ENCODE results near the gene BHLHA15.

BHLHA15 gene

GRCh38 chr7:98170966-98171365, 40.3 kb upstream of the BHLHA15 start:
- DNase-seq (ENCODE audit: low read depth, low spot score) = no peak
- H3K27ac ChIP-seq (ENCODE audit: low read length) = no peak overlapping the region
- H3K4me1 ChIP-seq (ENCODE audit: control insufficient read depth, insufficient read depth, low read length) = no peaks in the 10 kb centered on the region
- H3K27me3 ChIP-seq (ENCODE audit: control insufficient read depth, insufficient read depth, low read length) = no peaks in the 10 kb centered on the region
- H3K9me3 ChIP-seq (ENCODE audit: control insufficient read depth, insufficient read depth, low read length) = no peaks in the 10 kb centered on the region
- H3K4me3 ChIP-seq (ENCODE audit: low read length) = no peak overlapping the region
- H3K36me3 ChIP-seq (ENCODE audit: control insufficient read depth, insufficient read depth, low read length) = peaks cover 3% of the 10 kb centered on the region
- WGBS (ENCODE audit: insufficient coverage, insufficient read length) = no CpG with 5 or more reads among the region's 8 CpGs

- no peaks in the 10 kb centered on the region for H3K9me3 ChIP-seq (ENCODE audit: control insufficient read depth, insufficient read depth, low read length)
- DNase-seq (ENCODE audit: low read depth, low spot score) = no peak
- H3K27me3 ChIP-seq (ENCODE audit: control insufficient read depth, insufficient read depth, low read length) = no peaks in the 10 kb centered on the region
- no CpG with 5 or more reads among the region's 24 CpGs for WGBS (ENCODE audit: insufficient coverage, insufficient read length)
- H3K4me3 ChIP-seq (ENCODE audit: low read length) = no peak overlapping the region
- no peaks in the 10 kb centered on the region for H3K4me1 ChIP-seq (ENCODE audit: control insufficient read depth, insufficient read depth, low read length)
- peaks cover 3% of the 10 kb centered on the region for H3K36me3 ChIP-seq (ENCODE audit: control insufficient read depth, insufficient read depth, low read length)
- H3K27ac ChIP-seq (ENCODE audit: low read length) = no peak overlapping the region
These were observed 39.8 kb upstream of the BHLHA15 start for GRCh38 chr7:98171449-98171848.

- peaks cover 3% of the 10 kb centered on the region for H3K36me3 ChIP-seq (ENCODE audit: control insufficient read depth, insufficient read depth, low read length)
- 0 out of 2 replicates have a peak, but pooled peaks cover 1% of the 10 kb centered on the region for H3K4me1 ChIP-seq (ENCODE audit: control insufficient read depth, insufficient read depth, low read length)
- DNase-seq (ENCODE audit: low read depth, low spot score) = no peak
- no peak overlapping the region for H3K27ac ChIP-seq (ENCODE audit: low read length)
- WGBS (ENCODE audit: insufficient coverage, insufficient read length) = no CpG with 5 or more reads among the region's 20 CpGs
- H3K9me3 ChIP-seq (ENCODE audit: control insufficient read depth, insufficient read depth, low read length) = no peaks in the 10 kb centered on the region
- no peaks in the 10 kb centered on the region for H3K27me3 ChIP-seq (ENCODE audit: control insufficient read depth, insufficient read depth, low read length)
- no peak overlapping the region for H3K4me3 ChIP-seq (ENCODE audit: low read length)
These were observed 36.6 kb upstream of the BHLHA15 start for GRCh38 chr7:98174334-98175259.

- Histone ChIP-seq H3K4me1 (ENCODE audit: control insufficient read depth, insufficient read depth, low read length) (0 out of 2 replicates have a peak, but pooled peaks cover 1% of the 10 kb centered on the region), H3K27me3 (ENCODE audit: control insufficient read depth, insufficient read depth, low read length) (no peaks in the 10 kb centered on the region), H3K36me3 (ENCODE audit: control insufficient read depth, insufficient read depth, low read length) (peaks cover 3% of the 10 kb centered on the region), H3K4me3 (ENCODE audit: low read length) (no peak overlapping the region), H3K9me3 (ENCODE audit: control insufficient read depth, insufficient read depth, low read length) (no peaks in the 10 kb centered on the region), H3K27ac (ENCODE audit: low read length) (no peak overlapping the region)
- no peak for DNase-seq (ENCODE audit: low read depth, low spot score)
- WGBS (ENCODE audit: insufficient coverage, insufficient read length) = no CpG with 5 or more reads among the region's 8 CpGs
These were observed 35.8 kb upstream of the BHLHA15 start for GRCh38 chr7:98175260-98175940.

- Histone ChIP-seq H3K27me3 (ENCODE audit: control insufficient read depth, insufficient read depth, low read length) (no peaks in the 10 kb centered on the region; the same call in 1 of the 2 replicates), H3K36me3 (ENCODE audit: control insufficient read depth, insufficient read depth, low read length) (peaks cover 3% of the 10 kb centered on the region; the same call in 1 of the 2 replicates), H3K27ac (ENCODE audit: low read length) (no peak overlapping the region), H3K9me3 (ENCODE audit: control insufficient read depth, insufficient read depth, low read length) (no peaks in the 10 kb centered on the region), H3K4me1 (ENCODE audit: control insufficient read depth, insufficient read depth, low read length) (0 out of 2 replicates have a peak, but pooled peaks cover 1% of the 10 kb centered on the region), H3K4me3 (ENCODE audit: low read length) (no peak overlapping the region)
- WGBS (ENCODE audit: insufficient coverage, insufficient read length) = no CpG with 5 or more reads among the region's 6 CpGs
- DNase-seq (ENCODE audit: low read depth, low spot score) = no peak
These were observed 33.7 kb upstream of the BHLHA15 start for GRCh38 chr7:98177553-98177952.

- H3K4me1 ChIP-seq (ENCODE audit: control insufficient read depth, insufficient read depth, low read length) = 0 out of 2 replicates have a peak, but pooled peaks cover 1% of the 10 kb centered on the region
- no peaks in the 10 kb centered on the region; the same call in 1 of the 2 replicates for H3K27me3 ChIP-seq (ENCODE audit: control insufficient read depth, insufficient read depth, low read length)
- no peaks in the 10 kb centered on the region; the same call in 1 of the 2 replicates for H3K9me3 ChIP-seq (ENCODE audit: control insufficient read depth, insufficient read depth, low read length)
- peaks cover 3% of the 10 kb centered on the region; the same call in 1 of the 2 replicates for H3K36me3 ChIP-seq (ENCODE audit: control insufficient read depth, insufficient read depth, low read length)
- DNase-seq (ENCODE audit: low read depth, low spot score) = no peak
- H3K27ac ChIP-seq (ENCODE audit: low read length) = no peak overlapping the region
- no peak overlapping the region for H3K4me3 ChIP-seq (ENCODE audit: low read length)
- WGBS (ENCODE audit: insufficient coverage, insufficient read length) = no CpG with 5 or more reads among the region's 16 CpGs
These were observed 32.9 kb upstream of the BHLHA15 start for GRCh38 chr7:98178321-98178720.

GRCh38 chr7:98178762-98179490, 32.3 kb upstream of the BHLHA15 start:
- no CpG with 5 or more reads among the region's 10 CpGs for WGBS (ENCODE audit: insufficient coverage, insufficient read length)
- no peak for DNase-seq (ENCODE audit: low read depth, low spot score)
- H3K9me3 ChIP-seq (ENCODE audit: control insufficient read depth, insufficient read depth, low read length) = no peaks in the 10 kb centered on the region; the same call in 1 of the 2 replicates
- 0 out of 2 replicates have a peak, but pooled peaks cover 1% of the 10 kb centered on the region for H3K4me1 ChIP-seq (ENCODE audit: control insufficient read depth, insufficient read depth, low read length)
- H3K27me3 ChIP-seq (ENCODE audit: control insufficient read depth, insufficient read depth, low read length) = no peaks in the 10 kb centered on the region; the same call in 1 of the 2 replicates
- peaks cover 3% of the 10 kb centered on the region; the same call in 1 of the 2 replicates for H3K36me3 ChIP-seq (ENCODE audit: control insufficient read depth, insufficient read depth, low read length)
- H3K27ac ChIP-seq (ENCODE audit: low read length) = no peak overlapping the region
- H3K4me3 ChIP-seq (ENCODE audit: low read length) = no peak overlapping the region

- Histone ChIP-seq H3K36me3 (ENCODE audit: control insufficient read depth, insufficient read depth, low read length) (no peaks in the 10 kb centered on the region), H3K27me3 (ENCODE audit: control insufficient read depth, insufficient read depth, low read length) (no peaks in the 10 kb centered on the region; the same call in 1 of the 2 replicates), H3K4me3 (ENCODE audit: low read length) (no peak overlapping the region), H3K4me1 (ENCODE audit: control insufficient read depth, insufficient read depth, low read length) (0 out of 2 replicates have a peak, but pooled peaks cover 1% of the 10 kb centered on the region), H3K9me3 (ENCODE audit: control insufficient read depth, insufficient read depth, low read length) (no peaks in the 10 kb centered on the region; the same call in 1 of the 2 replicates), H3K27ac (ENCODE audit: low read length) (no peak overlapping the region)
- DNase-seq (ENCODE audit: low read depth, low spot score) = no peak
- no CpG with 5 or more reads among the region's 8 CpGs for WGBS (ENCODE audit: insufficient coverage, insufficient read length)
These were observed 30.5 kb upstream of the BHLHA15 start for GRCh38 chr7:98180751-98181150.

- DNase-seq (ENCODE audit: low read depth, low spot score) = no peak
- H3K36me3 ChIP-seq (ENCODE audit: control insufficient read depth, insufficient read depth, low read length) = no peaks in the 10 kb centered on the region
- H3K4me3 ChIP-seq (ENCODE audit: low read length) = no peak overlapping the region
- no peaks in the 10 kb centered on the region; the same call in 1 of the 2 replicates for H3K9me3 ChIP-seq (ENCODE audit: control insufficient read depth, insufficient read depth, low read length)
- no peaks in the 10 kb centered on the region for H3K4me1 ChIP-seq (ENCODE audit: control insufficient read depth, insufficient read depth, low read length)
- H3K27ac ChIP-seq (ENCODE audit: low read length) = no peak overlapping the region
- H3K27me3 ChIP-seq (ENCODE audit: control insufficient read depth, insufficient read depth, low read length) = no peaks in the 10 kb centered on the region; the same call in 1 of the 2 replicates
- WGBS (ENCODE audit: insufficient coverage, insufficient read length) = no CpG with 5 or more reads among the region's 7 CpGs
These were observed 26.1 kb upstream of the BHLHA15 start for GRCh38 chr7:98185101-98185500.

Measured in iPS DF 6.9 (cell line).